ENCODE measurements around the gene LSMEM2.
A peak's percentile ranks its signal among the peaks of the same experiment; 100 is the strongest.
"Not testable (repeated sequence)": the region's sequence is repeated elsewhere in the genome, so short reads cannot be mapped to it uniquely, and the experiment has no call there.

Gene LSMEM2

GRCh38 chr3:50242851-50243542, 35.9 kb upstream of the LSMEM2 start:
- Histone ChIP-seq H3K27ac (ENCODE audit: low read depth, low read length) (peak overlapping the region; percentile 66), H4K20me1 (ENCODE audit: low read depth, low read length) (no peaks in the 10 kb centered on the region)

GRCh38 chr3:50243543-50243895, 35.4 kb upstream of the LSMEM2 start:
- Histone ChIP-seq H2AFZ (ENCODE audit: low read depth, low read length, severe bottlenecking) (no peak overlapping the region), H3K4me2 (ENCODE audit: low read depth, low read length, poor library complexity, severe bottlenecking) (no peak overlapping the region), H3K79me2 (ENCODE audit: insufficient read depth, low read length) (peaks cover 78% of the 10 kb centered on the region), H3K27me3 (ENCODE audit: low read length) (no peaks in the 10 kb centered on the region), H3K9me2 (replicated peaks; ENCODE audit: insufficient read depth, low read length) (no peaks in the 10 kb centered on the region), H3K36me3 (ENCODE audit: low read length) (no peaks in the 10 kb centered on the region), H4K20me1 (ENCODE audit: low read depth, low read length) (no peaks in the 10 kb centered on the region), H3K27ac (ENCODE audit: low read depth, low read length) (peak overlapping the region; percentile 66; the same call in 1 of the 2 replicates), H3K9me3 (ENCODE audit: insufficient read depth, low read length) (no peaks in the 10 kb centered on the region), H3F3A (ENCODE audit: insufficient read depth) (peaks cover 10% of the 10 kb centered on the region), H3K4me3 (ENCODE audit: insufficient read depth, low read length, poor library complexity, severe bottlenecking) (no peak overlapping the region), H3K9ac (ENCODE audit: low read length) (no peak overlapping the region)
- TF ChIP-seq EZH2phosphoT487 (conservative IDR thresholded peaks at IDR 0.05; ENCODE audit: low read length) (no peak), CTCF (IDR thresholded peaks at IDR 0.05; ENCODE audit: insufficient read depth, low read length, poor library complexity, severe bottlenecking) (no peak)

More at GRCh38 chr3:50242851-50243542, 35.9 kb upstream of the LSMEM2 start:
- TF ChIP-seq EZH2phosphoT487 (conservative IDR thresholded peaks at IDR 0.05; ENCODE audit: low read length) (no peak), CTCF (IDR thresholded peaks at IDR 0.05; ENCODE audit: insufficient read depth, low read length, poor library complexity, severe bottlenecking) (no peak)
- Histone ChIP-seq H3K9me3 (ENCODE audit: insufficient read depth, low read length) (no peaks in the 10 kb centered on the region), H3K9ac (ENCODE audit: low read length) (peak overlapping the region; percentile 14; the same call in 1 of the 2 replicates), H3K79me2 (ENCODE audit: insufficient read depth, low read length) (peaks cover 78% of the 10 kb centered on the region), H3K36me3 (ENCODE audit: low read length) (no peaks in the 10 kb centered on the region), H3K4me3 (ENCODE audit: insufficient read depth, low read length, poor library complexity, severe bottlenecking) (no peak overlapping the region), H2AFZ (ENCODE audit: low read depth, low read length, severe bottlenecking) (no peak overlapping the region), H3F3A (ENCODE audit: insufficient read depth) (peaks cover 10% of the 10 kb centered on the region), H3K9me2 (replicated peaks; ENCODE audit: insufficient read depth, low read length) (no peaks in the 10 kb centered on the region), H3K4me2 (ENCODE audit: low read depth, low read length, poor library complexity, severe bottlenecking) (peak overlapping the region; percentile 20), H3K27me3 (ENCODE audit: low read length) (no peaks in the 10 kb centered on the region)

- H2AFZ ChIP-seq (ENCODE audit: low read depth, low read length, severe bottlenecking); H3K27me3 ChIP-seq (ENCODE audit: low read length); H3K27ac ChIP-seq (ENCODE audit: low read depth, low read length); H3K4me2 ChIP-seq (ENCODE audit: low read depth, low read length, poor library complexity, severe bottlenecking); H3K36me3 ChIP-seq (ENCODE audit: low read length); H3K9ac ChIP-seq (ENCODE audit: low read length); H3K9me3 ChIP-seq (ENCODE audit: insufficient read depth, low read length); H4K20me1 ChIP-seq (ENCODE audit: low read depth, low read length); H3K4me3 ChIP-seq (ENCODE audit: insufficient read depth, low read length, poor library complexity, severe bottlenecking); H3K9me2 ChIP-seq (replicated peaks; ENCODE audit: insufficient read depth, low read length): not testable (repeated sequence)
- Histone ChIP-seq H3F3A (ENCODE audit: insufficient read depth) (peaks cover 10% of the 10 kb centered on the region), H3K79me2 (ENCODE audit: insufficient read depth, low read length) (peaks cover 78% of the 10 kb centered on the region)
These were observed 34.1 kb upstream of the LSMEM2 start for GRCh38 chr3:50244813-50245212.

GRCh38 chr3:50245251-50245745, 33.6 kb upstream of the LSMEM2 start:
- H3K9me2 ChIP-seq (replicated peaks; ENCODE audit: insufficient read depth, low read length): no peaks in the 10 kb centered on the region
- peaks cover 78% of the 10 kb centered on the region for H3K79me2 ChIP-seq (ENCODE audit: insufficient read depth, low read length)
- H3K4me3 ChIP-seq (ENCODE audit: insufficient read depth, low read length, poor library complexity, severe bottlenecking): no peak overlapping the region
- H3K9ac ChIP-seq (ENCODE audit: low read length): peak overlapping the region; percentile 44
- peak overlapping the region; percentile 48 for H3K4me2 ChIP-seq (ENCODE audit: low read depth, low read length, poor library complexity, severe bottlenecking)
- no peaks in the 10 kb centered on the region for H3K27me3 ChIP-seq (ENCODE audit: low read length)
- H3K36me3 ChIP-seq (ENCODE audit: low read length): no peaks in the 10 kb centered on the region
- TF ChIP-seq CTCF (IDR thresholded peaks at IDR 0.05; ENCODE audit: insufficient read depth, low read length, poor library complexity, severe bottlenecking) (no peak), EZH2phosphoT487 (conservative IDR thresholded peaks at IDR 0.05; ENCODE audit: low read length) (no peak)
- no peaks in the 10 kb centered on the region for H4K20me1 ChIP-seq (ENCODE audit: low read depth, low read length)
- no peak overlapping the region for H2AFZ ChIP-seq (ENCODE audit: low read depth, low read length, severe bottlenecking)
- 0 out of 2 replicates have a peak overlapping the region, but pooled peaks have one; percentile 33 for H3K27ac ChIP-seq (ENCODE audit: low read depth, low read length)
- H3K9me3 ChIP-seq (ENCODE audit: insufficient read depth, low read length): no peaks in the 10 kb centered on the region
- peaks cover 10% of the 10 kb centered on the region for H3F3A ChIP-seq (ENCODE audit: insufficient read depth)
